Suprapubic skin (tissue), 3 donors: ENCODE measurements around the gene PRDM1.

Experiments used
- CTCF ChIP-seq, 2 donors: fragments of 200-600 bp in 1 of 2; fragments of 450-650 bp in 1 of 2; sonication (generic) in 1 of 2; IDR thresholded peaks; one replicate each; pipeline ENCODE4 v1.5.1; 2016 to 2019; ENCODE audit warnings: antibody characterized with exemption in 2 of 2, mild to moderate bottlenecking in 1 of 2, moderate library complexity in 1 of 2
- POLR2AphosphoS5 ChIP-seq, 3 donors: sonication (generic); formaldehyde crosslinking; IDR thresholded peaks; one replicate each; pipeline ENCODE4 v1.6.1; 2017; ENCODE audit warnings: antibody characterized with exemption in 3 of 3

- no peak for TF ChIP-seq CTCF (IDR thresholded peaks at IDR 0.05)
- TF ChIP-seq POLR2AphosphoS5 (IDR thresholded peaks at IDR 0.05) = no peak
These were observed 12.5 kb downstream of the PRDM1 start for GRCh38 chr6:106098383-106099234.
